HepG2 (cell line): Measurements from ENCODE around the gene ANKUB1. TPM values are rescaled to one million over a fixed set of nuclear protein-coding genes. Genes with fewer than 3 reads are reported as not detected.

Source experiments
- ATAC-seq: fragments of 200-7000 bp; cut with Tn5 transposase; 3 replicates; pipeline ENCODE4 v1.9.1; 2020; ENCODE audit warnings: mild to moderate bottlenecking, moderate library complexity
- BruUV-seq: library from RNA; stranded (reverse); fragments of 400-500 nt; replicated peaks from 2 replicates; lab custom pipeline; 2021; lab: Mats Ljungman, UMichigan
- CTCF ChIA-PET: fragments of 300-600 bp; formaldehyde crosslinking; extraction: SDS; loops from one replicate; lab custom pipeline; 2021; ENCODE audit warnings: low total read pairs, inconsistent platforms, low intra/inter-chr PET ratio; lab: Yijun Ruan, JAX
- POLR2A ChIA-PET: fragments of 350-600 bp; sonication (Branson Sonifier 250); formaldehyde crosslinking; loops from one replicate; lab custom pipeline; 2020; ENCODE audit warnings: antibody characterized with exemption, inconsistent platforms; lab: Yijun Ruan, JAX
- DNase-seq: peaks from one replicate; pipeline ENCODE4 v3.0.0-alpha.2; 2015; ENCODE audit warnings: low spot score
- FAIRE-seq: peaks from 3 replicates; lab custom pipeline; 2011; peaks lifted over from hg19 to GRCh38; lab: Jason Lieb, UNC
- H2AFZ ChIP-seq: one replicate; pipeline ENCODE4 v1.6.1; 2011; ENCODE audit warnings: low read length, inconsistent platforms
- H3K27ac ChIP-seq: fragments of 300-600 bp; 3 replicates; pipeline ENCODE4 v1.8.0; 2011; ENCODE audit warnings: mixed run types, mild to moderate bottlenecking, mixed read lengths, low read length, inconsistent platforms; ENCODE audit not compliant: insufficient read depth; ENCODE audit errors: extremely low read length
- H3K27me3 ChIP-seq, 2 experiments: fragments of 200-600 bp in 1 of 2; 2 replicates in 1 of 2; 3 replicates in 1 of 2; pipeline versions ENCODE4 v1.6.0 to v1.8.0; 2011; ENCODE audit warnings: low read length in 2 of 2, mild to moderate bottlenecking in 2 of 2, moderate library complexity in 2 of 2, inconsistent platforms in 1 of 2; ENCODE audit not compliant: insufficient read depth in 2 of 2, control insufficient read depth in 1 of 2
- H3K36me3 ChIP-seq, 2 experiments: fragments of 200-600 bp in 1 of 2; replicated peaks in 1 of 2; 2 replicates in 1 of 2; 3 replicates in 1 of 2; pipeline versions ENCODE4 v1.5.1 to v1.8.0; 2011; ENCODE audit warnings: low read length in 2 of 2, inconsistent platforms in 1 of 2; ENCODE audit not compliant: insufficient read depth in 2 of 2, control insufficient read depth in 1 of 2
- H3K4me1 ChIP-seq: 2 replicates; pipeline ENCODE4 v1.5.1; 2012; ENCODE audit warnings: low read length, inconsistent platforms; ENCODE audit not compliant: insufficient read depth
- H3K4me2 ChIP-seq: 2 replicates; pipeline ENCODE4 v1.6.0; 2011; ENCODE audit warnings: low read depth, low read length, inconsistent platforms
- H3K4me3 ChIP-seq, 3 experiments: fragments of 200-600 bp in 1 of 3; sonication (generic), shearing (Covaris generic) in 1 of 3; replicated peaks in 1 of 3; 2 replicates each; pipeline ENCODE4 v1.5.1; 2011 to 2016; ENCODE audit warnings: low read length in 3 of 3, inconsistent platforms in 2 of 3, low read depth in 2 of 3, mild to moderate bottlenecking in 2 of 3, control low read depth in 1 of 3, mixed read lengths in 1 of 3; ENCODE audit not compliant: insufficient read depth in 1 of 3
- H3K79me2 ChIP-seq: one replicate; pipeline ENCODE4 v1.6.1; 2011; ENCODE audit warnings: low read length, inconsistent platforms; ENCODE audit not compliant: insufficient read depth
- H3K9ac ChIP-seq: 2 replicates; pipeline ENCODE4 v1.6.0; 2011; ENCODE audit warnings: mild to moderate bottlenecking, low read depth, low read length, inconsistent platforms; ENCODE audit not compliant: insufficient read depth
- H3K9me3 ChIP-seq: 2 replicates; pipeline ENCODE4 v1.5.1; 2012; ENCODE audit warnings: mild to moderate bottlenecking, low read length
- H4K20me1 ChIP-seq: 2 replicates; pipeline ENCODE4 v1.6.0; 2011; ENCODE audit warnings: inconsistent platforms, mild to moderate bottlenecking, low read length, moderate library complexity; ENCODE audit not compliant: insufficient read depth
- ARHGAP35 ChIP-seq: sonication (generic); formaldehyde crosslinking; IDR thresholded peaks from 2 replicates; pipeline ENCODE4 v1.9.0; 2022; ENCODE audit warnings: mild to moderate bottlenecking, inconsistent platforms, moderate library complexity, missing genetic modification reagents, borderline replicate concordance
- FIP1L1 ChIP-seq: fragments of 200-400 bp; formaldehyde crosslinking; IDR thresholded peaks from 2 replicates; pipeline ENCODE4 v1.6.1; 2018; ENCODE audit warnings: low read depth, mild to moderate bottlenecking, low read length, moderate library complexity, borderline replicate concordance; ENCODE audit not compliant: insufficient read depth
- FOXA3 ChIP-seq: IDR thresholded peaks from 2 replicates; pipeline ENCODE4 v1.6.1; 2016; ENCODE audit warnings: missing genetic modification reagents, missing compliant biosample characterization
- HNRNPL ChIP-seq: fragments of 200-400 bp; formaldehyde crosslinking; IDR thresholded peaks from 2 replicates; pipeline ENCODE4 v1.6.1; 2017; ENCODE audit warnings: mild to moderate bottlenecking, low read depth, low read length
- KMT2A ChIP-seq: sonication (generic); formaldehyde crosslinking; IDR thresholded peaks from 2 replicates; pipeline ENCODE4 v1.4.0; 2020; ENCODE audit warnings: missing genetic modification reagents
- MXI1 ChIP-seq: IDR thresholded peaks from 3 replicates; pipeline ENCODE4 v1.6.1; 2012; ENCODE audit warnings: low read depth, low read length, inconsistent platforms, borderline replicate concordance
- POLR2G ChIP-seq: fragments of 200-400 bp; formaldehyde crosslinking; IDR thresholded peaks from 2 replicates; pipeline ENCODE4 v1.6.1; 2018; ENCODE audit warnings: mild to moderate bottlenecking, low read depth, low read length, moderate library complexity
- RFX1 ChIP-seq: fragments of 450-650 bp; IDR thresholded peaks from 2 replicates; pipeline ENCODE4 v1.6.1; 2017
- ZNF235 ChIP-seq: sonication (generic); formaldehyde crosslinking; IDR thresholded peaks from 2 replicates; pipeline ENCODE4 v1.8.1; 2023; ENCODE audit warnings: mild to moderate bottlenecking, missing genetic modification reagents, borderline replicate concordance
- WGBS: methylation state at CpG from one replicate; pipeline ENCODE4 v1.1.6; 2017; ENCODE audit warnings: low lambda C conversion rate; 5-methylcytosine and 5-hydroxymethylcytosine counted together
- in situ Hi-C: cut with HindIII; loops from 2 replicates; pipeline ENCODE4 v1.10.0; 2017; ENCODE audit warnings: low pct_unique_long_range_greater_than_20kb; ENCODE audit not compliant: extremely low pct_ligation_motif_present
- intact Hi-C: fragments of 100-400 bp; cut with micrococcal nuclease; formaldehyde crosslinking; loops from one replicate; pipeline ENCODE4 v1.10.0; 2022; ENCODE audit not compliant: unreplicated experiment
- polyA plus RNA-seq, 8 experiments: library from polyadenylated mRNA; depleted of rRNA in 3 of 8; stranded (reverse) in 7 of 8; unstranded in 1 of 8; fragments of >200 nt; fragmentation: Illumina TruSeq in 4 of 8; extraction: Trizol in 4 of 8; gene quantifications; 2 replicates each; pipeline versions ENCODE4 v1.2.1 to v1.2.3, GENCODE V29; 2011 to 2016; ENCODE audit warnings: low read depth in 4 of 8, missing spikeins in 1 of 8, mixed read lengths in 1 of 8; ENCODE audit not compliant: insufficient read depth in 1 of 8
- total RNA-seq, 5 experiments: library from RNA; depleted of rRNA; stranded (reverse); fragments of >200 nt; fragmentation: Illumina TruSeq; extraction: Trizol; gene quantifications; 2 replicates each; pipeline ENCODE4 v1.2.3, GENCODE V29; 2016; ENCODE audit warnings: low read depth in 1 of 5

Gene ANKUB1
- total and polyA plus RNA-seq, 2 of the 13 experiments (the other 11 are each of a cell fraction or from before 2014, with no cell fraction given), result not detected

- FAIRE-seq (no peak), DNase-seq (no peak), ATAC-seq (no peak; the same call in 2 of the 3 replicates)
- WGBS, result 95% methylated on average over 12 of the region's 13 CpGs
- no peak overlapping the region for H3K27ac ChIP-seq
- no peaks in the 10 kb centered on the region for H3K79me2 ChIP-seq
- H3K4me1 ChIP-seq, result peaks cover 27% of the 10 kb centered on the region
- no peak overlapping the region for H3K4me2 ChIP-seq
- H3K36me3 ChIP-seq, result no peaks in the 10 kb centered on the region
- CTCF ChIA-PET, result no interaction called here
- no peaks in the 10 kb centered on the region for H3K27me3 ChIP-seq
- no peaks in the 10 kb centered on the region; the same call in 1 of the 2 replicates for H3K9me3 ChIP-seq
- no peak overlapping the region for H3K4me3 ChIP-seq
- no TSS peak for BruUV-seq
- intact Hi-C loops, result loop anchor here (5.0 kb wide), 2 partner anchors 43 to 58 kb away; partner anchors contain the start of gene WWTR1
- in situ Hi-C loops, result no loop called here
- no peak for TF ChIP-seq KMT2A
- no peak for TF ChIP-seq FIP1L1
- no peak for TF ChIP-seq FOXA3 (CRISPR knock-in tag)
- TF ChIP-seq MXI1, result no peak
- TF ChIP-seq RFX1, result no peak
- no peak for TF ChIP-seq POLR2G
- TF ChIP-seq HNRNPL, result 0 out of 2 replicates have a peak, but pooled peaks have one; percentile 67
- no peak for TF ChIP-seq ARHGAP35 (CRISPR knock-in tag)
- no peak for TF ChIP-seq ZNF235 (CRISPR knock-in tag)
- H4K20me1 ChIP-seq, result no peaks in the 10 kb centered on the region
- POLR2A ChIA-PET, result no interaction called here
- no peak overlapping the region for H3K9ac ChIP-seq
- no peak overlapping the region for H2AFZ ChIP-seq
These were observed 77.1 kb downstream of the ANKUB1 start for GRCh38 chr3:149715247-149715646.
